GM12874 (cell line): Measurements from ENCODE around the gene OSBPL5.

Experiments used
- CTCF ChIP-seq: IDR thresholded peaks from 2 replicates; pipeline ENCODE4 v1.5.1; 2011; ENCODE audit warnings: low read depth, mild to moderate bottlenecking, control low read depth, low read length, moderate library complexity; ENCODE audit not compliant: insufficient read depth

Gene OSBPL5

GRCh38 chr11:3127706-3128355 lies 37.3 kb downstream of the OSBPL5 start:
- TF ChIP-seq CTCF, result no peak

- TF ChIP-seq CTCF, result no peak
Measured at GRCh38 chr11:3126901-3127691, 38.0 kb downstream of the OSBPL5 start.

GRCh38 chr11:3126207-3126865 lies 38.8 kb downstream of the OSBPL5 start:
- no peak for TF ChIP-seq CTCF

- TF ChIP-seq CTCF, result no peak
Measured at GRCh38 chr11:3124821-3125220, 40.3 kb downstream of the OSBPL5 start.

GRCh38 chr11:3123761-3124733 lies 41.1 kb downstream of the OSBPL5 start:
- TF ChIP-seq CTCF, result no peak

- TF ChIP-seq CTCF, result no peak
Measured at GRCh38 chr11:3123305-3123704, 41.8 kb downstream of the OSBPL5 start.
